HL-60 (cell line): ENCODE measurements around the gene ELOA.
A peak's percentile ranks its signal among the peaks of the same experiment; 100 is the strongest.

Source experiments
- DNase-seq, 2 experiments: peaks; one replicate each; pipeline ENCODE4 v3.0.0-alpha.2; 2010 to 2020; ENCODE audit warnings: low read depth in 1 of 2, low spot score in 1 of 2
- H3K27ac ChIP-seq: fragments of 250-450 bp; sonication (Bioruptor Pico); replicated peaks from 2 replicates; pipeline ENCODE4 v1.5.1; 2020; ENCODE audit warnings: mild to moderate bottlenecking, moderate library complexity
- H3K27me3 ChIP-seq: fragments of 250-450 bp; sonication (Bioruptor Pico); 2 replicates; pipeline ENCODE4 v1.5.1; 2021; ENCODE audit warnings: mild to moderate bottlenecking, moderate library complexity; ENCODE audit not compliant: insufficient read depth, poor library complexity, severe bottlenecking
- H3K4me3 ChIP-seq: replicated peaks from 2 replicates; pipeline ENCODE4 v1.5.1; 2011; ENCODE audit warnings: mild to moderate bottlenecking, control low read depth, low read length; ENCODE audit not compliant: insufficient read depth
- CTCF ChIP-seq: IDR thresholded peaks from one replicate; pipeline ENCODE4 v1.5.1; 2011; ENCODE audit warnings: low read length, control low read depth, inconsistent platforms; ENCODE audit not compliant: insufficient read depth
- GABPA ChIP-seq: IDR thresholded peaks from 2 replicates; pipeline ENCODE4 v1.6.1; 2012; ENCODE audit warnings: low read depth
- POLR2AphosphoS5 ChIP-seq: IDR thresholded peaks from 2 replicates; pipeline ENCODE4 v1.6.1; 2012; ENCODE audit warnings: low read depth
- REST ChIP-seq: IDR thresholded peaks from 2 replicates; pipeline ENCODE4 v1.6.1; 2012; ENCODE audit warnings: low read depth; ENCODE audit not compliant: insufficient replicate concordance
- SPI1 ChIP-seq: IDR thresholded peaks from 2 replicates; pipeline ENCODE4 v1.6.1; 2012; ENCODE audit warnings: low read depth, mild to moderate bottlenecking, borderline replicate concordance

ELOA gene

GRCh38 chr1:23806280-23806679 lies 63.0 kb downstream of the ELOA start:
- TF ChIP-seq GABPA: no peak
- TF ChIP-seq CTCF: no peak
- TF ChIP-seq REST: no peak
- TF ChIP-seq SPI1: no peak
- TF ChIP-seq POLR2AphosphoS5: no peak
- no peak for DNase-seq
- H3K4me3 ChIP-seq: no peak overlapping the region
- no peaks in the 10 kb centered on the region for H3K27me3 ChIP-seq
- peak overlapping the region; percentile 55; the same call in 1 of the 2 replicates for H3K27ac ChIP-seq

- Histone ChIP-seq H3K27me3 (no peaks in the 10 kb centered on the region), H3K27ac (peak overlapping the region; percentile 55), H3K4me3 (no peak overlapping the region)
- peak; percentile 74 to 92 for DNase-seq
- TF ChIP-seq POLR2AphosphoS5 (peak; percentile 72), SPI1 (peak; percentile 45; the same call in 1 of the 2 replicates), CTCF (no peak), REST (no peak)
These were observed 64.2 kb downstream of the ELOA start for GRCh38 chr1:23807453-23807852.

GRCh38 chr1:23809751-23810171 lies 66.5 kb downstream of the ELOA start:
- H3K27ac ChIP-seq: peak overlapping the region; percentile 55
- peak; percentile 71 to 95 for DNase-seq
- TF ChIP-seq GABPA: no peak
- peak; percentile 94 for TF ChIP-seq CTCF
- TF ChIP-seq SPI1: peak; percentile 25; the same call in 1 of the 2 replicates
- no peaks in the 10 kb centered on the region for H3K27me3 ChIP-seq
- no peak overlapping the region for H3K4me3 ChIP-seq

GRCh38 chr1:23810818-23811540 lies 67.7 kb downstream of the ELOA start:
- peak overlapping the region; percentile 55 for H3K27ac ChIP-seq
- no peaks in the 10 kb centered on the region for H3K27me3 ChIP-seq
- peak; percentile 96 for TF ChIP-seq CTCF
- TF ChIP-seq GABPA: no peak
- TF ChIP-seq POLR2AphosphoS5: peak; percentile 54; the same call in 1 of the 2 replicates
- no peak for TF ChIP-seq REST
- peak; percentile 79; the same call in 1 of the 2 replicates for TF ChIP-seq SPI1
- H3K4me3 ChIP-seq: no peak overlapping the region
- DNase-seq: peak; percentile 81 to 95
